GM04503 (cell line): Measurements from ENCODE around the gene SOHLH1.

Source experiments
- DNase-seq: peaks from one replicate; pipeline ENCODE4 v3.0.0-alpha.2; 2012; ENCODE audit warnings: low read depth

The SOHLH1 gene

DNA sequence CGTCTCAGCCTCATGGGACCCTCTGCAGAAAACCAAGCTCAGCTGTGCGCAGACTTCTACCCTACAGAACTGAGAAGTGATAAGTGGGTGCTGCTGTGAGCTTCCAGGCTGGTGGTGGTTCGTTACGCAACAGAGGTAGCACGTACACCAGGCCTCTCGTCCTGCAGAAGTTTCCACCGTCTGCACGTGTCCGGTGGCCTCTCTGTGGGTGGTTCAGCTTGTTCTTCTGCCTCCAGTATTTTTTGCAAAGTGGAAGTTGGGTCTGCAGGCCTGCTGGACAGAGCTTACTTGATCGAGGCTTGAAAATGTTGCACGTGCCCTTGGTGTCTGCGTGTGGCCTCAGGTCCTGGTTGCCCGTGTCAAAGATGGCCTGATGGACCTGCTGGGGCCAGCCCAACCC, 30.2 kb upstream of the SOHLH1 start:
- no peak for DNase-seq

DNA sequence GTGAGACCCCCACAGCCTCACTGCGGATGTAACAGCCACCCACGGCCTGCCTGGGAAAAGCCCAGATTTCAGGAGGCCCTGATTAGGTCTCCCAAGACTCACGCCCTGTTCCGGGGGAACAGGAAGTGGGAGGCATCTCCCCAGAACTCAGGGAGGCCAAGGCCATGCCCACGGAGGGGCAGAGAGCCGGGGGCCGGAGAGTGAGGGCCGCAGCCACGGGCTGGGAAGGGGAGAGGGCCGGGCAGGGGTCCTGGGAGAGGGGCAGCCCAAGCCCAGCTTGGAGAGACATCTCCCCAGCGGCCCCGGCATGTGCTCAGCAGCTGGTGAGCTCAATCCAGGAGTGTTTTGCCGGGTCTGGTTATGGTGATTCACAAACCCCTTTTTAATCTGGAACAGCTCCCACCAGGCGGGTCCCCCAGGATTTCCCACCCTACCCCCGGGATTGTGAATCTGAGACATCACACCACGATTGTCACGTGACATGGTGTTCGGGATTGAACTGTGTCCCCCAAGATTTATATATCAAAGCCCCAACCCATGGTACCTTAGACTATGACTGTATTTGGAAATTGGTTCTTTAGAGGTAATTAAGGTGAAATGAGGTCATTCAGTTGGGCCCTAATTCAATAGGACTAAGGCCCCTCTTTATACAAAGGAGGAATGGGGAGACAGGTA, 29.3 kb upstream of the SOHLH1 start:
- no peak for DNase-seq

DNA sequence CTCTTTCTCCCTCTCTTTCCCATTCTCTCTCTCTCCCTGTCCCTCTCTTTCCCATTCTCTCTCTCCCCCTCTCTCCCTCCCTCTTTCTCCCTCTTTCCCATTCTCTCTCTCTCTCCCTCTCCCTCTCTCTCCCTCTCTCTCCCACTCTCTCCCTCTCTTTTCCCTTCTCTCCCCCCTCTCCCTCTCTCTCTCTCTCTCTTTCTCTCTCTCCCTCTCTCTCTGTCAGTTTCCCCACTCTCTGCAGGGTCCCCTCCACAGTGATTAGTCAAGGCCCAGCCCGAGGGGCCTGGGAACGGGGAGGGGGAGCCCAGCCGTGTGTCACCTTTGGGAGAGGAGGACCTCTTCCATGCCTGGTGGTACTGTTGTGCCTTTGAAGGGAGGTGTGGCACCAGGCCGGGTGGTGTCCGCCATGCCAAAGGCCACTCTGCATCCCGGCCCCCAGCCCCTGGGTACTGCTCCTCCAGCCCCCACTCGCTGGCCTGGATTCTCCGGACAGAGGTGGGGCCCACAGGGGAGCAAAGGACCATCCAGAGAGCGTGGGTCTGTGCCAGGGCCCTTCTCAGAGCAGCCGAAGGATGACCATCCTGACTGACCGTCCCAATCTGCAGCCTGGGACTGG, 28.1 kb upstream of the SOHLH1 start:
- DNase-seq: no peak

DNA sequence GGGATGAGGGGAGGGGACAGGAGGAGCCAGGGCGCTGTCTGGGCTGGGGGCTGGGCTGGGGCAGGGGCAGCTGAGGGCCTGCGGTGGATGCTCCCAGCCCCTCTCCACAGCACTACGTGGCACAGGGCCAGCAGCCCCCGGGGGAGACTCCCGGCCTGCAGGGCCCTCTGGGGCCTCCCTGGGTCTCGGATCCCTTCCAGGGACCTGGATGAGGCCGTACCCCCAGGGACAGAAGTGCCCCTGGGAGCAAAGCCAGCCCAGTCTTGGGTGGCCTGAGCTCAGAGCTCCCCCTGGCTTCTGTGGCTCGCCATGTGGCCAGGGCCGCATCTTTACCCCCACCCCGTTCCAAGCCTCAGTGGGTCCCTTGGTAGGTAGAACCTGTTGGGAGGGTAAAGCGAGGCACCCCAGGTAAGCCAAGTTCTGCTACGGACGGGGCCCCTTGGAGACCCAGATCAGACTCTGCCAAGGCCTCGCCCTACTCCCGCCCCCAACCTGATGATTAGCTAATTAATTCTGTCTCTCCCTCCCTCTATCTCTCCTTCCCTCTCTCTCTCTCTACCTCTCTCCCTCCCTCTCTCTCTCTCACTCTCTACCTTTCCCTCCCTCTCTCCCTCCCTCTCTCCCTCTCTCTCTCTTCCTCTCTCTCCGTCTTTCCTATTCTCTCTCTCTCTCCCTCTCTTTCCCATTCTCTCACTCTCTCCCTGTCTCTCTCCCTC, 27.0 kb upstream of the SOHLH1 start:
- no peak for DNase-seq

DNA sequence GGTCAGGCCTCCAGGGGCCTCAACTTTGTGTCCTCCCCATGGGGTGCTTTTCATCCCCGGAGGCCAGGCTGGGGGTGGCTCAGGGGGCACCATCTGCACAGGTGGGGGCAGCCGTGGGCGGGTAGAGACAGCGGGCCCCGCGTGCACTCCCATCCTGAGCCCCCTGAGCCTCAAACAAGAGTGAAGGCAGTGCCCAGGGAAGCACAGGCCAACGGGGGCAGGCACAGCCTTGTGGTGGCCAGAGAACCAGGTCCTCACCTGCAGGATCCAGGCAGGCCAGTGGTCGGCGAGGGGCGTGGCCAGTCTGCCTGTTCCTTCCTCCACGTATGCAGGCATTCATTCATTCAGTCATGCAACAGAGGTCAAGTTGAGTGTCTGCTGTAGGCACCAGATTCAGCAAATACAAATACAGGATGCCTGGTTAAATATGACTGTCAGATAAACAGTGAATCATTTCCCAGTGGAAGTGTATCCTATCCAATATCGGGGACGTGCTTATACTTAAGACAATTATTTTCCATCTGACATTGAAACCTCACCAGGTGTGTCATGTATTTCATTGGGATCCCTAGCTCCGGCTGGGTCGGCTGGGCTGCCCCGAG, 25.0 kb upstream of the SOHLH1 start:
- DNase-seq: no peak

DNA sequence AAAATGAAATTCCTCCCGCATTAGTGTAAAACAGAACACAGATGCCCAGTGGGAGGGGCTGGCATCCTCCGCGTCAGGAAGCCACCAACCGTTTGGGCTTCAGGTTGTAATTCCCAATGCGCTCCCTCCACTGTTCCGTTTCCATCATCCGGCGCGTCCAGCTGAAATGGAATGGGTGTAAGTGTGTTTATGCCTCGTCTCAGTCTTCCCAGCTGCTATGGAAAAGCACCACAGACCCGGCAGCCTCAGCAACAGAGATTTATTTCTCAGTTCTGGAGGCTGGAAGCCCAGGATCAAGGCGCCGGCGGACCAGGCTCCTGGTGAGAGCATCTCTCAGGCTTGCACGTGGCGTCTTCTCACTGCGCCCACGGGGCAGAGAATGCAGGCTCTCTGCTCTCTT, 23.1 kb upstream of the SOHLH1 start:
- DNase-seq: no peak

DNA sequence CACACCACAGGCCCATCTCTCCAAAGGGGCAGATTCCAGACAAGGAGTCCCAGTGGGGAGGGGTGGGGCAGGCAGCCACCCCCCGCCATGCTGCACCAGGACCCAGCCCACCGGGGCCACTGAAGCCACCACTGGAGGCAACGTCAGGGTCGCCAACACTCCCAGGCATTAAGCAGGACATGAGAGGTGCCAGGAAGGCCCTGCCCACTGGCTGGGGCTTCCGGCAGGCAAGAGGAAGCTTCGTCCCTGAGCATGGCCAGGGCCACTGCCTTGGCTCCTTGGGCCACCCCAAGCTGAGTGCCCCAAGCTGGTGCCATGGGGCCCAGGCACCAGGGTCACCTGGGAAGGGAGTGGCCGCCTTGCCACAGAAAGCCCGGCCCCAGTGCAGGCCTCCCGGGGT, 20.2 kb upstream of the SOHLH1 start:
- DNase-seq: no peak

DNA sequence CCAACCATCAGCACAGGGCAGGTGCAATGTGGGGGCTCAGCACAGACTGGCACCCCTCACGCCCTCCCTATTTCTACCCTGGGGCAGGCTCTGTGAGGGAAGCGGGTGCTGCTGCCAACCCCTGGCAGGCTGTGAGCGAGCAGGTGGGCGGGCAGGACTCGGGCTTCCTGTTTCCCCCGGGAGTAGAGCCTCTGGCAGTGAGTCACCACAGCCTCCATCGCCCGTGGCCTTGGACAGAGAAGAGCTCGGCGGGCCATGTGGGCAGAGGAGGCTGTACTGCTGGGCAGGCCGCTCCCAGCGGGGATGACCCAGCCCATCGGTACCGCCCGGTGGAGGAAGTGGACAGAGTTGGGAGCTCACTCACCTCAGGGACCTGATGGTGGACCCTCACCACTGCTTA, 19.3 kb upstream of the SOHLH1 start:
- no peak for DNase-seq

DNA sequence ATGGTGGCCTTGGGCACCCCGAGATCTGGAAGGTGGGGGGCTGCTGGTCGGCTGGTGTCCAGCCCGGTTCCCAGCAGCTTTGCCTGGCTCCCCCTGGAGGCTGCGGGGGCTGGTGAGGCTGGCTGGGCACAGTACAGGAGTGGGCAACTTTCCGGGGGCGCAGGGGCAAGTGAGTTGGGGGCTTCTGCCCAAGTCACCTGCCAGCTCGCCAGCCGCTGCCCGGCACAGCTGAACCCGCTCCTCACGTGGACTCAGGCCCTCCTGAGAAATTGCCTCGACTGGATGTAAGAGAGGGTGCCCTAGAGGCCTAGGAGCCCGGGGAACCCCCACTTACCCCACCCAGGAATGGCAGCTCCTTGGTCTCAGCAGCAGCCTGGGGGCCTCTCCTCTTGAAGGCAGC, 18.1 kb upstream of the SOHLH1 start:
- DNase-seq: no peak

DNA sequence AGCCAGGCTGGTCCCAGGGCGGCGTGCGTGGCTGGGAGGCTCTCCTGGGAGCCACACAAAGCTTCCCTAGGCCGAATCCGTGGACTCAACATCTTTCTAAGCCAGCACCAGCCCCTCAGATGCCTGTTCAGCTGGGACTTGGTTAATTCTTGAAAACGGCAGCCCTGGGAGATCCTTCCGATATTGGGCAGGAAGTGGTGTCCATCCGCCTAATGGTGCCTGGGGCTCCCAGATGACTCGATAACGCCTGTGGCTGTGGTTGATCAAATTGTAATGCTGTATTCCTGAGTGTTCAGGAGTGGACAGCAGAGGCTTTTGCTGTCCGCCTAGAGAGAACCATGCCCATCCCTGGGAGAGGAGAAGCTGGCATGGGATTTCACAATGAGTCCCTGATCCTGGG, 16.8 kb upstream of the SOHLH1 start:
- DNase-seq: no peak

DNA sequence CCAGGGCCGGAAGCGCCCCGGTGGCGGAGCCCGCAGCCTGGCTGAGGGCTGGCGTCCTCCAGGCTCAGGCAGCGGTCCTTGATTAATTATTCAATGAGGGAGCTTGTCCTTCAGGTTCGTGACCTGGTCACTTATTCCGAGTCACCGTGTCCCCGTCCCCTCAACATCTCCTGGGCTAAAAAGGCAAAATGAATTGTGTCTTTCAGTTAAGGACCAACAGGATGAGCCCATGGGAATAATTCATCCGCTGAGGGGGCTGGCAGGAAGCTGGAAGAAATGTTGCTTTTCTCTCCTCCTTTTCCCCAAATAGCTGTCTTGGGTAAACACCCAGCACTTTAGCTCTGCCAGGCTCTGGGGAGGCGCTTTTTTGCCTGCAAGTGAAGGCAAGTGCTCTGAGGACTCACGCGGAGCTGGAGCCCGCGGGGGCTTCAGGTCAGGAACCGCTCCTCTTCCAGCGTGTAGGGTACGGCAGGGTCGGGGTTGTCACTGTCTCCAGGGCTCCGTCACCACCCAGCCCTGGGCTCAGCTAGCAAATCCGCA, 15.8 kb upstream of the SOHLH1 start:
- DNase-seq: no peak

DNA sequence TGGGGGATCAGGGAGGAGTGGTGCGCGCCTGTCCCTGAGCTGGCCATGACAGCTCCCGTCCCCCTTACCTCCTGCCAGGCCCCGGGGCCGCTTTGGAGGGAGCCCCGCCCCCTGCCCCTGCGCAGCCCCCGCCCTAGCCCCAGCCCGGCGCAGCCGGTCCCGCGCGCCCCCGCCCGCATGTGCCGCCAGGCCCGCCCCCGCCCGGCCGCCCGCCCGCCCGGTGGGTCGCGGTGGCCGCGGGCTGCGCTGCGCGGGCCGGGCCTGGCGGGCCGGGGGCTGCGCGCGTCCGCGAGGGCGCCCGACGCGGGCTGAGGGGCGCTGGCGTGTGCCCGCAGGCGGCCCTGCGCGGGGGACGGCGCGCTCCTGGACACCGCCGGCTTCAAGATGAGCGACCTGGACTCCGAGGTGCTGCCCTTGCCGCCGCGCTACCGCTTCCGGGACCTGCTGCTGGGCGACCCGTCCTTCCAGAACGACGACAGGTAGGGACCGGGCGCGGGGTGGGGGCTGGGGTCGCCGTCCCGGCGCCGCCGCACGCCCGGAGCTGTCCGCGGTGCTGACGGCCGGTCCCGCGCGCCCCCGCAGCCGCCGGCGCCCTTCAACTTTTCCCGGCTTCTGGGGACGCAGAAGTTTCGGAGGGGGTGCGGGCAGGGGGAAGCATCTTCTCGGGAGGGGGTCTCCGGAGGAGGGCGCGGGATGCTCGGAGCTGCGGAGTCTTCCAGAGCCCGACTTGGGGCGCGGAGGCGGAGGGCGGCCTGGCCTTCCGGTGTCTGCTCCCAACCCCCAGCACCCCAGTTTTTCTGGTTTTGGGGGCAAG, 15.2 kb upstream of the SOHLH1 start:
- DNase-seq: no peak

DNA sequence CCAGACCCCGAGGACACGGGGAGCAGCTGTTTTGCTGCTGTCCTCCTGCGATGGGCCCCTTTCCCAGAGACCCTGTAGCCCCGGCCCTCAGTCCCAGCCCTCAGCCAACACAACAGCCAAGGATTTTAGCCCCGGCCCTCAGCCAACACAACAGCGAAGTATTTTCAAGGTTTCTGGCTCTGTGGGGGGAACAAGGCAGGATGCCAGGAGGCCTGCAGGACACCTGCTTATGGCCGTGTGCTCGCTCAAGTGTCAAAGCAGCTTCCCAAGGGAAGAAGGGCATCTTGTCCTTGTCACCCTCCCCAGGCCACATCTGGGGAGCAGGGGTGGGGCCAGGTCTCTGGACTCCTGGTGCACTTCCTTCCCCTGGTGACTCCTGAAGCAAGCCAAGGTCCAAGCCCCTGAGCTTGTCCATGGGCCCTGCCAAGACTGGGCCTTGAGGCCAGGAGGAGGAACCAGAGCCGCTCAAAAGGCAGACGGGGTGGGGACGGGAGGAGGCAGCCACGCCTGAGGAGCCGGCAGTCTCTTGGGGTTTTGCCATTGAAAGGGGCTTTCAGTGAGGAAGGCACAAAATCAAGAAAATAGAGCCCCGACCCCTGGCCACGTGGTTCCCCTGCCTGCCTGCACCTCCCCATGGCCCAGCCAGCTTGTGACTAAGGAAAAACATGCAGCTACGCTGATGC, 13.5 kb upstream of the SOHLH1 start:
- no peak for DNase-seq

DNA sequence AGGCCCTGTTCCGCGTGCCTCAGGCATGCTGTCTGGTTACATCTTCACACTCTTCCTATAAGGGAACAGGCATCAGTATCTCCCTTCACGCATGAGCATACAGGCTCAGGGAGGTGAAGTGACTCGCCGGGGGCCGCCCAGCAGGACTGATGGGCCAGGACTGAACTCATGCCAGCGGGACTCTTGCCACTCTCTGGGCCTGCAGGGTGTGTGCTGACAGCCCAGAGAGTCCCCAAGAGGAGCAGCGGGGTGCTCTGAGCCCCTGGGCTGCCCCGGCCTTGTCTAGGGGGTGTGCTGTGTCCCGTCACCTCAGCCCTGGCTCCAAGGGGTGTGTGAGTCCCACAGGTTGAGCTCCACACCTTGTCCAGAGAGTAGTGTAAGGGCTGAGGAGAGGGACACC, 12.6 kb upstream of the SOHLH1 start:
- DNase-seq: no peak

DNA sequence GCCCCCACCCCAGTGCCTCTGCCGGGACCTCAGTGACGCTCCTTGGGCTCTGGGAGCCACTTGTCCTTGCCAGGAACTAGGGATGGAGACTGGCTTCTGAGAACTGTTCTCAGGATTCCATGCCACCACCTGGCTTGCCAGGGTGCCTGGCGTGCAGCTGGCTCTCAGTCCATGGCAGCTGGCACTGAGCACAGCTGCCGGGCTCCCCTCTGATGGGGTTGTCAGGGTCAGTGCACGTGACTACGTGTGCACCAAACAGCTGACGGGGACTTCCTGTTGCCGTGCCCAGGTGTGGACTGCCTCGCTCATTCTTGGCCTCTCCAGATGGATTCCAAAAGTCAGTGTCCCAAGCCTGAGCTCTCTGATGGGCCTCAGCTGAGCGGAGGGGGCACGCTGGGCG, 12.1 kb upstream of the SOHLH1 start:
- no peak for DNase-seq

DNA sequence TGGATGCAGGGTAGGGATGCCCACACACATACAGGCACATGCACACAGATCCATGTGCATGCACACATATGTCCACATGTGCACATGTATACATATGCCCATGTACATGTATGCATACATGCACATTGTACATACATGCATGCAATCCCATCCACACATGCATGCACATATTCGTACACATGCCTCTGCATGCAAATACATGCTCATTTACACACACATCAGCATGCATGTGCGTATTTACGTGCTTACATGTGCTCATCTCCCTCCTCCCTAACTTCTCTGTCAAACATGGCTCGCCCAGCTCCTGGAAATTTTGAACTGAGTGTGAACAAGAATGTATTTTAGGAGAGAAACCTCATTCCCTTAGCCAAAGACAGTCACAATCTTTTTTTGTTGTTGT, 8.9 kb upstream of the SOHLH1 start:
- no peak for DNase-seq

DNA sequence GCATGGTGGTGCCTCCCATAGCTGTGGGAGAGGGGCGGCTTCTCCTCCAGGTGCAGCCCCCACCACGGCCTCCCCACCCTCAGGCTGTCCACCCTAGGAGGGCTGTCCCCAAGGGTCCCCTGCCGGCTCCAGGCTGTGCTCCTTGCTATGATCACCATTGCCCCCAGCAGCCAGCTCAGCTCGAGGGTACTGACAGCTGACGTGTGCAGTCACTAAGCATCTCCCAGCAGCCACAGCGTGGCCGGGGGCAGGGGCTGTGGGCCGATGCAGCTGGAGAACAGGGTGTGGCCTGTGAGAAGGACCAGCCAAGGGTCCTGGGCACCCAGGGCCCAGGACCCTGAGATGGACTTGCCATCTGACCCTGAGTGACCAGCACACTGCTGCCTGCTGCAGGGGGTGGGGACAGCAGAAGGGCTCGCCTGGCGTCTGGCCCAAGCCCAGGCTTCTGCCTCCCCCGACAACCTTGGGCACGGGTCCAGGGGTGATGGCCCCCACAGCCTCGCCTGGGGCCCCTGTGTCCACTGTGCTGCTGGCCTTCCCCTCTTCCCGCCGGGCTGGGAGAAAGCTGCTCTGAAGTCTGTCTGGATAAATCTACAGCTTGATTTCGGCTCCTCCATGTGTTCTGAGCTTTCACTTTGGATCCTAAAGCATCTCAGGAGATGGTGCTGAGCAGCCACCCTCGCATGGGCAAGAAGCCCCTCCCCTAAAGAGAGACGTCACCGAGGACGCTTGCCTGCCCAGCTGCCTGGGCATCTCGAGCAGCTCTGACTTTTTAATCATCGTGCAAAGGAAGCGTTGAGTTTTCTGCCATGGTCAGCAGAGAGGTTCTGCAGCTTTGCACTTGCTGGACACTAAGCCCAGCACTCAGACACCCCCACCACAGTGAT, 8.2 kb upstream of the SOHLH1 start:
- no peak for DNase-seq

DNA sequence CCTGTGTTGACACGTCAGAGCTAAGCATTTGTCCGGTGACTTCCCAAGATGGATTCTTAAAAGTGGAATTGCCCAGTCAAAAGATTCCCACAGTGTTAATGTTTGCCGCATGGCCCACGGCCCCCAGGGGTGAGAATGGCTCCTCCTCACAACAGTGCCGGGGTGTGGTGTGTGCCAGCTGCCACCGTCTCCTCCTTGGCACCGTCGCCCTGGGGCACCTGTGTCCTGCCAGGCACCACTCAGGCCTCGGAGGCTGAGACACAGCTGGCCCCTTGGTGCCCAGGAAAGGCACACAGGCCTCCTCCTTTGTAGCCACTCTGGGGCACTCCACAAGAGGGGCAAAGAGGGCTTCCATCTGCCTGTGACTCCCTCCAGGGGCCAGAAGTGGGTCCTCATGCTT, 7.0 kb upstream of the SOHLH1 start:
- no peak for DNase-seq

DNA sequence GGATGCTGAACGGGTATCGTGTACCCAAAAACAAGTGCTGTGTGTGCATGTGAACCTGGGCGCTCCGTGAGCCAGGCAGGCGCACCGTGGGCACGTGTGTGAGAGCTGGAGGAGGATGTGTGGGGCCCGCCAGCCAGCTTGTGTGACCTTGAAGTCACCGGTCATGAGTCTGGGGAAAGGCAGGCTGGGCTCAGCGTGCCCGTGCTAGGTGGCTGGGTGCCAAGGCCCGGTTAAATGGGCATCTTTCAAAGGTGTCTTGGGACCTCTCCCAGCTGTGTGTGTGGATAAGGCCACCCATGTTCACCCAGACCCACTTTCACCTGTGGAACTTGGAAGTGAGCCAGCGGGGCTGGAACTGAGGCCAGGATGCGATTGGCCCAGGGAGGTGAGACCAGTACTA, 6.1 kb upstream of the SOHLH1 start:
- DNase-seq: no peak

DNA sequence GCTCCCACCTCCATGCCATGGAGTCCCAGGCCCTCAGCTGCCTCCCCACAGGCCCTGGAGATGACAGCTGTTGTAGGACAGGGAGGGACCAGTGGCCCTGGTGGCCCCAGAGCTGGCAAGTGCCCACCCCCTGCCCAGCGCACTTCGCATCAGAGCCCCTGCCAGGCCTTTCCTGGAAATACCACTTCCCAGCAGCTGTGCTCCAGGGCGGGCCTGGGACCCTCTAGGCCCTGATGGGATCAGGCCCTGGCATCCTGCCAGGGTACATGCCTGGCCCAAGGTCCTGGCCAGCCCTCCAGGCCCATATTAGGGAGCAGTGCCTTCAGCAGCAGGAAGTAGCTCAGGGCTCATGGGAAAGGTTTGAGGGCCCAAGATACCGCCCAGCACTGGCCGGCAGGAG, 5.2 kb upstream of the SOHLH1 start:
- DNase-seq: no peak

DNA sequence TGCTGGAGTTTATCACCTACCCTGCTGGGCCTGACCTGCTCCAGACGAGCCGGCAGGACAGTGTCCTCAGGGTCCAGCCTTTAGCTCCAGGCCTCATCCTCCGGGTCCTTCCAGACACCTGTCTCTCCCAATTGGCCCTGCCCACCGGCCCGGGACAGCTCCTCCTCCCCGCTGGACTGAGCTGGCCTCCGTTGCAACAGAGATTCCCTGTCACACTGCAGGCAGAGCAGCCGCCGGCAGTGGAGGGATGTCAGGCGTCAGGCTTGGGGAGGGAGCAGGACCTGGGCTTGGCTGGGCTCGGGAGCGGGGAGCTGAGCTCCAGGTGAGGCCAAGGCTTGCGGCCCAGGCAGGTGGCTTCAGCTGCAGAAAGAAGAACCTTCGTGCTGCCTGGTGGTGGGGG, 4.4 kb upstream of the SOHLH1 start:
- DNase-seq: no peak
